Gastrocnemius medialis (tissue), 4 donors: ENCODE measurements around the gene KIF20B.

Source experiments
- CTCF ChIP-seq, 5 experiments: fragments of 450-650 bp in 3 of 5; fragments of 200-600 bp in 2 of 5; sonication (generic) in 2 of 5; IDR thresholded peaks in 4 of 5; conservative IDR thresholded peaks in 1 of 5; 1 replicate in 4 of 5; 2 replicates in 1 of 5; pipeline ENCODE4 v1.5.1; 2016 to 2019; ENCODE audit warnings: antibody characterized with exemption in 5 of 5, mild to moderate bottlenecking in 3 of 5, moderate library complexity in 3 of 5
- POLR2A ChIP-seq, 2 donors: fragments of 450-650 bp; IDR thresholded peaks; one replicate each; pipeline ENCODE4 v1.6.1; 2017; ENCODE audit warnings: antibody characterized with exemption in 2 of 2, mild to moderate bottlenecking in 2 of 2, moderate library complexity in 2 of 2

DNA sequence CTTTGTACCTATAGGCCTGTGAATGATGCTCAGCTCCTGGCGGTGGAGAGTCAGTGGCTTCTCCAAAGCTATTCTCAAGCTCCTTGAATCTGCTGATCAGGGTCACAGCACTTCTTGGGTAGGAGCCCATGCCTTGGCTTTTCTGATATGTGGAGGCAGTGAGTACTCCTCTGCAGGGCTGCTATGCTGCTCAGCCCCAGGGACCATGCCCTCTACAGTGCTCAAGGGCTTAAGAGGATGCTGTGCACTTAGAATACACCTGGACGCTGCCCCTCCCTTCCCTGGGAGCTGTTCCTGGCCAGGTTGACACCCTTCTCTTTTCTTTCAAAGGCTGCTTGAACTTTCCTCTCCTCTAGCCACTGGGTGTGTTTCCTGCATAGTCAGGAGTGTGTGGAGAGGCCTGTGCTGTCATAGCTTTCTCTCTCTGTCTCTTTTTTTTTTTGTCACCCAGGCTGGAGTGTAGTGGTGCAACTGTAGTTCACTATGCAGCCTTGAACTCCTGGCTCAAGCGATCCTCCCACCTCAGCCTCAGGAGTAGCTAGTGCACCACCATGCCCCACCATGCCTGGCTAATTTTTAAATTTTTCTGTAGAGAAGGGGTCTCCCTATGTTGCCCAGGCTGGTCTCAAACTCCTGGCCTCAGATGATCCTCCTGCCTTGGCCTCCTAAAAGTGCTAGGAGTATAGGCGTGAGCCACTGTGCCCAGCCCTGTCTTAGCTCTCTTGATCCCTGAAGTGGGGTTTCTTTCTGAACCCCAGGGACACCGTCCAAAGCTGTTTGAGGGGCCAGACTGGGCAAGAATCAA, 113.9 kb downstream of the KIF20B start:
- TF ChIP-seq CTCF (IDR thresholded peaks at IDR 0.05 in 4 of 5, conservative IDR thresholded peaks at IDR 0.05 in 1 of 5) = no peak
- no peak for TF ChIP-seq POLR2A (IDR thresholded peaks at IDR 0.05)
